Measurements from ENCODE around the gene RXRG.

RXRG gene

DNA sequence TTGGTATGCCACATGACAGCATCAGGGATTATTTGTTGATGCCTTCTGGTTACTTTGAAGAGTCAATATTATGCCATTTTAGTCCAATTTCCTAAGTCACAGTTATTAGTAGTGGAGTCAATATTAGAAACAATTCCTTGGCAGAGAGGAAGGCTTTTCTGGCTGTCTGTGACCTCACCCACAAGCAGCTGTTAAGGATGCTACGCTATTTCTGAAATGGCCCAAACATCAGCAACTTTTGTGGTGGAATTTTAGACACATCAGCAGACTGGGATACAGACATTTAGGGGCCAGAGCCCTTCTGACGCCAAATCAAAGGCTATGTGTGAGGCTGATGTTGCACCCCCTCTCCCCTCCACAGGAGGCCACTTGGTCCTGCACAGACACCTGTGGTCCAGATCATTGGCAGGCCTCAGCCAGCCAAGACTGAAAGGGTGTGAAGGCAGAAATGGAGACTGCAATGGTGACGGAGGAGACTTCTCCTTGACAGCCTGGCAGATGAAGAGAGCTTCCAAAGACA lies 9.2 kb upstream of the RXRG start:
- Histone ChIP-seq H3K27me3 (ENCODE audit: insufficient read depth, low read length, poor library complexity) (peaks cover 26% of the 10 kb centered on the region), H3K79me2 (ENCODE audit: insufficient read depth, low read length) (no peaks in the 10 kb centered on the region), H3K27ac (ENCODE audit: low read length) (no peak overlapping the region)

DNA sequence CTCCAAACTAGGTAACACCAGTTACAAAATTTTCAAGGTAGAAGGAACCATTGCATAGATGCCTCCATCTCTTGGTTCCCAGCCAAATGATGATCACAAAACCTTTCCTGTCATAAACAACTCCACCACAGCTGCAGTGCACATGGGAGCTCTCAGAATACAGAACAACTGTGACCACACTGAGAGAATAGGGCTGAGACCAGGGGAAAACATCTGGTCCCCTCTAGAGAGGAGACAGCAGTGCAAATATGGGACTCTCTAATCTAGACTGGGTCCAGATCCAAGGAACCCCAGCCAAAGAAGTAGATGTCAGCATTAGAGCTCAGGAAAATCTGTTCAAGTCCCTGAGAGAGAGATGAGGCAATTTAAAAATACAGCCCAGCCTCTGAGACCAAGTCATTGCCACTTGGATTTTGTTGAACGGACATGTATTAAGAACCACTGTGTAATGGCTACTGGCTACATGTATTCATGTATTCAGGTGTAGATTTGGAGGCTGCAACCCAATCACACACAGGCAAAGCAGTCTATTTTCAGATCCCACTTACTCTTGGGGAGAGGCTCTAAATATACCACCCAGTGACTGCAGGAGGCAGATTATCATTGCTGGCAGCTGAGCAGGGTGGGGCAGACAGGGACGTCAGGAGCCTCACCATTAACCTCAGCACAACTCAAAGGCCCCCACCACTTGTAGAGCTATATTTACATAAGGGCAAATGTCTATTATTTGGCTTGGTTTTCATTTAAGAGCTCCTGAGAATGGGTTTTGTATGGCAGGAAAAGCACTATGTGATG lies 7.6 kb upstream of the RXRG start:
- Histone ChIP-seq H4K20me1 (ENCODE audit: insufficient read depth, low read length) (no peaks in the 10 kb centered on the region), H2AFZ (ENCODE audit: low read depth, low read length) (no peak overlapping the region), H3K9ac (ENCODE audit: low read depth, low read length) (no peak overlapping the region), H3K27me3 (ENCODE audit: insufficient read depth, low read length, poor library complexity) (peaks cover 23% of the 10 kb centered on the region), H3K9me3 (ENCODE audit: insufficient read depth, low read length, severe bottlenecking) (no peaks in the 10 kb centered on the region), H3K4me3 (ENCODE audit: low read depth in 1 of 2, low read length in 2 of 2) (no peak overlapping the region), H3K4me1 (ENCODE audit: insufficient read depth, low read length) (no peaks in the 10 kb centered on the region), H3K36me3 (ENCODE audit: insufficient read depth, low read length) (no peaks in the 10 kb centered on the region), H3K4me2 (ENCODE audit: insufficient read depth, low read length) (no peak overlapping the region), H3K79me2 (ENCODE audit: insufficient read depth, low read length) (no peaks in the 10 kb centered on the region), H3K27ac (ENCODE audit: low read length) (no peak overlapping the region)
- DNase-seq (no peak), ATAC-seq (ENCODE audit: insufficient read depth, low read depth) (no peak)
- no peak for TF ChIP-seq EZH2 (IDR thresholded peaks at IDR 0.05; ENCODE audit: borderline replicate concordance, low read depth, low read length, severe bottlenecking)
- TF ChIP-seq, protein P1, sequence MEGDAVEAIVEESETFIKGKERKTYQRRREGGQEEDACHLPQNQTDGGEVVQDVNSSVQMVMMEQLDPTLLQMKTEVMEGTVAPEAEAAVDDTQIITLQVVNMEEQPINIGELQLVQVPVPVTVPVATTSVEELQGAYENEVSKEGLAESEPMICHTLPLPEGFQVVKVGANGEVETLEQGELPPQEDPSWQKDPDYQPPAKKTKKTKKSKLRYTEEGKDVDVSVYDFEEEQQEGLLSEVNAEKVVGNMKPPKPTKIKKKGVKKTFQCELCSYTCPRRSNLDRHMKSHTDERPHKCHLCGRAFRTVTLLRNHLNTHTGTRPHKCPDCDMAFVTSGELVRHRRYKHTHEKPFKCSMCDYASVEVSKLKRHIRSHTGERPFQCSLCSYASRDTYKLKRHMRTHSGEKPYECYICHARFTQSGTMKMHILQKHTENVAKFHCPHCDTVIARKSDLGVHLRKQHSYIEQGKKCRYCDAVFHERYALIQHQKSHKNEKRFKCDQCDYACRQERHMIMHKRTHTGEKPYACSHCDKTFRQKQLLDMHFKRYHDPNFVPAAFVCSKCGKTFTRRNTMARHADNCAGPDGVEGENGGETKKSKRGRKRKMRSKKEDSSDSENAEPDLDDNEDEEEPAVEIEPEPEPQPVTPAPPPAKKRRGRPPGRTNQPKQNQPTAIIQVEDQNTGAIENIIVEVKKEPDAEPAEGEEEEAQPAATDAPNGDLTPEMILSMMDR (IDR thresholded peaks at IDR 0.05; ENCODE audit: borderline replicate concordance, extremely low read depth, low read length, poor library complexity, severe bottlenecking), result no peak

More for the DNA sequence above, 9.2 kb upstream of the RXRG start:
- Histone ChIP-seq H2AFZ (ENCODE audit: low read depth, low read length) (no peak overlapping the region), H3K4me1 (ENCODE audit: insufficient read depth, low read length) (no peaks in the 10 kb centered on the region), H3K4me3 (ENCODE audit: low read depth in 1 of 2, low read length in 2 of 2) (no peak overlapping the region), H3K9me3 (ENCODE audit: insufficient read depth, low read length, severe bottlenecking) (no peaks in the 10 kb centered on the region), H3K4me2 (ENCODE audit: insufficient read depth, low read length) (no peak overlapping the region), H3K9ac (ENCODE audit: low read depth, low read length) (no peak overlapping the region), H3K36me3 (ENCODE audit: insufficient read depth, low read length) (no peaks in the 10 kb centered on the region), H4K20me1 (ENCODE audit: insufficient read depth, low read length) (no peaks in the 10 kb centered on the region)
- no peak for ATAC-seq (ENCODE audit: insufficient read depth, low read depth)
- DNase-seq, result no peak
- TF ChIP-seq EZH2 (IDR thresholded peaks at IDR 0.05; ENCODE audit: borderline replicate concordance, low read depth, low read length, severe bottlenecking), result no peak
- TF ChIP-seq, protein P1 (IDR thresholded peaks at IDR 0.05; ENCODE audit: borderline replicate concordance, extremely low read depth, low read length, poor library complexity, severe bottlenecking), result no peak

DNA sequence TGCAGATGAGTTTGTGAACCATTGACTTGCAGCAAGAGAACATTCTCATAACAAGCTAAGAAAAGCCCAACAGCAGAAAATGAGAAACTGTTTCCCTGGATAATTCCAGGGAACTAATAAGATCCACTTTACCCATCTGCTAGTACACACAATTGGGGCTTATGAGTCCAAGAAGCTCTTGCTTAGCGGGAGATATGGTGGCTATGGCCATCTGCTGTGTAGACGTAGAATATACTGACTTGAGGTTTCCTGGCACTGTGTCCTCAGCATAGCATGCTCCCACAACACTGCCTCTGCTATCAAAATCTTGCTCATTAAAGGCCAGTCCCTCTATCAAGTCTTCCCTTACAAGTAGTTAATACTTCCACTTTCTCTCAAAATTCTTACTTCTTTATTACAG lies 6.8 kb upstream of the RXRG start:
- no peak overlapping the region for H2AFZ ChIP-seq (ENCODE audit: low read depth, low read length)
- no peaks in the 10 kb centered on the region for H4K20me1 ChIP-seq (ENCODE audit: insufficient read depth, low read length)
- no peaks in the 10 kb centered on the region for H3K36me3 ChIP-seq (ENCODE audit: insufficient read depth, low read length)
- H3K79me2 ChIP-seq (ENCODE audit: insufficient read depth, low read length), result no peaks in the 10 kb centered on the region
- H3K27ac ChIP-seq (ENCODE audit: low read length), result no peak overlapping the region
- no peaks in the 10 kb centered on the region for H3K9me3 ChIP-seq (ENCODE audit: insufficient read depth, low read length, severe bottlenecking)
- DNase-seq (no peak), ATAC-seq (ENCODE audit: insufficient read depth, low read depth) (no peak)
- H3K4me3 ChIP-seq (ENCODE audit: low read depth in 1 of 2, low read length in 2 of 2), result no peak overlapping the region
- H3K9ac ChIP-seq (ENCODE audit: low read depth, low read length), result no peak overlapping the region
- peaks cover 15% of the 10 kb centered on the region for H3K27me3 ChIP-seq (ENCODE audit: insufficient read depth, low read length, poor library complexity)
- no peak for TF ChIP-seq EZH2 (IDR thresholded peaks at IDR 0.05; ENCODE audit: borderline replicate concordance, low read depth, low read length, severe bottlenecking)
- TF ChIP-seq, protein P1 (IDR thresholded peaks at IDR 0.05; ENCODE audit: borderline replicate concordance, extremely low read depth, low read length, poor library complexity, severe bottlenecking), result no peak
- no peaks in the 10 kb centered on the region for H3K4me1 ChIP-seq (ENCODE audit: insufficient read depth, low read length)
- no peak overlapping the region for H3K4me2 ChIP-seq (ENCODE audit: insufficient read depth, low read length)
